Natural killer cell (primary cell): ENCODE data around the gene GNAO1. TPM values are rescaled to one million over a fixed set of nuclear protein-coding genes. Genes with fewer than 3 reads are reported as not detected.

Experiments
- ATAC-seq, 3 donors: fragments of 150-1000 bp in 2 of 3; fragments of 200-7000 bp in 1 of 3; cut with Tn5 transposase; 1 replicate in 1 of 3; 2 replicates in 2 of 3; pipeline ENCODE4 v1.10.0; 2021; ENCODE audit warnings: mild to moderate bottlenecking in 2 of 3, moderate library complexity in 2 of 3
- DNase-seq, 2 donors: peaks; one replicate each; pipeline versions ENCODE4 v3.0.0 to v3.0.0-alpha.2; 2013 to 2021; ENCODE audit warnings: mixed read lengths in 1 of 2
- H3K27ac ChIP-seq: one replicate; pipeline ENCODE4 v1.5.1; 2013; ENCODE audit warnings: mild to moderate bottlenecking, low read length
- H3K27me3 ChIP-seq: one replicate; pipeline ENCODE4 v1.6.1; 2013; ENCODE audit warnings: low read length; ENCODE audit not compliant: control insufficient read depth, insufficient read depth
- H3K36me3 ChIP-seq: one replicate; pipeline ENCODE4 v1.6.1; 2013; ENCODE audit warnings: low read length; ENCODE audit not compliant: control insufficient read depth, insufficient read depth
- H3K4me1 ChIP-seq: one replicate; pipeline ENCODE4 v1.6.1; 2013; ENCODE audit warnings: low read length; ENCODE audit not compliant: control insufficient read depth, insufficient read depth
- H3K4me3 ChIP-seq: one replicate; pipeline ENCODE4 v1.5.1; 2013; ENCODE audit warnings: low read length
- H3K9me3 ChIP-seq: one replicate; pipeline ENCODE4 v1.6.1; 2013; ENCODE audit warnings: low read length; ENCODE audit not compliant: control insufficient read depth, insufficient read depth
- H3K27ac Mint-ChIP-seq, 2 donors: one replicate each; pipeline ENCODE4 v1.8.0; 2022; ENCODE audit warnings: mild to moderate bottlenecking in 2 of 2, mixed read lengths in 2 of 2, moderate library complexity in 1 of 2
- H3K27me3 Mint-ChIP-seq, 2 donors: one replicate each; pipeline ENCODE4 v1.8.0; 2022; ENCODE audit warnings: low read depth in 2 of 2, mixed read lengths in 2 of 2
- H3K36me3 Mint-ChIP-seq: one replicate; pipeline ENCODE4 v1.8.0; 2022; ENCODE audit warnings: mixed read lengths
- H3K4me1 Mint-ChIP-seq, 2 donors: one replicate each; pipeline ENCODE4 v1.8.0; 2022; ENCODE audit warnings: mixed read lengths in 2 of 2
- H3K4me3 Mint-ChIP-seq: one replicate; pipeline ENCODE4 v1.8.0; 2022; ENCODE audit warnings: mild to moderate bottlenecking, moderate library complexity, mixed read lengths
- H3K9me3 Mint-ChIP-seq, 2 donors: one replicate each; pipeline ENCODE4 v1.8.0; 2022; ENCODE audit warnings: mixed read lengths in 2 of 2
- WGBS: methylation state at CpG from one replicate; pipeline ENCODE4 v1.1.7; 2013; ENCODE audit warnings: missing lambda C conversion rate; ENCODE audit not compliant: insufficient coverage; 5-methylcytosine and 5-hydroxymethylcytosine counted together
- intact Hi-C: fragments of 100-400 bp; cut with micrococcal nuclease; formaldehyde crosslinking; loops from one replicate; pipeline ENCODE4 v1.14.2; 2022
- total RNA-seq, 4 donors: library from RNA; stranded (reverse); fragments of 120-200 nt in 1 of 4; gene quantifications; one replicate each; pipeline versions ENCODE4 v1.2.3 to v1.2.4, GENCODE V29; 2013 to 2022
- TF ChIP-seq, protein P1 (sequence below): fragments of 200-600 bp; IDR thresholded peaks from one replicate; pipeline ENCODE4 v1.8.0; 2022; ENCODE audit warnings: antibody characterized with exemption

GNAO1 gene
- total RNA-seq, 3 donors from 2014 or later (not counting 1 experiment from before 2014, with no cell fraction given), result 0.45 to 4.6 (median 1.1) TPM

DNA sequence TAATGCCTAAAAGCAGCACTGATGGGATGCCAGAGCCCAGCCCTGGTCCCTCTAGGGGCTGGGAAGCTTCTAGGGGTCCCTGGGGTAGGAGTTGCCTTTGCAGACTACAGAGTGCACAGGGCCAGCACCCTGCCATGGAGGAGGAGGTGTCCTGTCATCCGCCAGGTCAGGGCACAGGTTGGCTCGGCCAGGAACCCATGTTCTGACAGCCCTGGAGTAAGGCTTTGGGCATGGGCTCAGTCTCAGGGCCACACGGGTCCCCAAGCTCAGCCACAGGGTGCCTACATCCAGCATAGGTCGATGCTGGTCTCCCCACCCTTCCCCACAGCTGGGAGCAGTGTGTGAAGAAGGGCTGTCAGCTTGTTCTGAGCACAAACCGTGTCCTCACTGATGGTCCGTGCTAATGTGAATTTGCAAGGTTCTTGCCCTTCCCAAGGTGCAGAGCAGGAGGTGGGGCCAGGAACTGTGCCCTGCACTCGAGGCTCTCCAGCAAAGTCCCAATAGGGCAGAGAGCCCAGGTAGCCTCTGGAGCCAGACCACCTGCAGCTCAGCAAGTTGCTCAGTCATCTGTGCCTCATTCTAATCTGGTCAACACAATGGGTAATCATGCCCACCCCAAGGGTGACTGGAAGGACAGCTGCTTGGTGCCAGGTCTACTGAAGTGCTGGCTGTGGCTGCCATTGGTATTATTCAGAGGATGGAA, 161.2 kb downstream of the GNAO1 start:
- no peaks in the 10 kb centered on the region for H3K27me3 Mint-ChIP-seq
- H3K4me1 Mint-ChIP-seq, result peaks cover 10% of the 10 kb centered on the region in 2 donors
- peaks cover 13% of the 10 kb centered on the region for H3K4me1 ChIP-seq
- H3K27me3 ChIP-seq, result no peaks in the 10 kb centered on the region
- no peak for ATAC-seq
- H3K9me3 ChIP-seq, result no peaks in the 10 kb centered on the region
- no peak overlapping the region for H3K27ac ChIP-seq
- no peaks in the 10 kb centered on the region for H3K36me3 Mint-ChIP-seq
- H3K4me3 ChIP-seq, result no peak overlapping the region
- no peak for DNase-seq
- H3K27ac Mint-ChIP-seq, result no peak overlapping the region
- TF ChIP-seq, protein P1, sequence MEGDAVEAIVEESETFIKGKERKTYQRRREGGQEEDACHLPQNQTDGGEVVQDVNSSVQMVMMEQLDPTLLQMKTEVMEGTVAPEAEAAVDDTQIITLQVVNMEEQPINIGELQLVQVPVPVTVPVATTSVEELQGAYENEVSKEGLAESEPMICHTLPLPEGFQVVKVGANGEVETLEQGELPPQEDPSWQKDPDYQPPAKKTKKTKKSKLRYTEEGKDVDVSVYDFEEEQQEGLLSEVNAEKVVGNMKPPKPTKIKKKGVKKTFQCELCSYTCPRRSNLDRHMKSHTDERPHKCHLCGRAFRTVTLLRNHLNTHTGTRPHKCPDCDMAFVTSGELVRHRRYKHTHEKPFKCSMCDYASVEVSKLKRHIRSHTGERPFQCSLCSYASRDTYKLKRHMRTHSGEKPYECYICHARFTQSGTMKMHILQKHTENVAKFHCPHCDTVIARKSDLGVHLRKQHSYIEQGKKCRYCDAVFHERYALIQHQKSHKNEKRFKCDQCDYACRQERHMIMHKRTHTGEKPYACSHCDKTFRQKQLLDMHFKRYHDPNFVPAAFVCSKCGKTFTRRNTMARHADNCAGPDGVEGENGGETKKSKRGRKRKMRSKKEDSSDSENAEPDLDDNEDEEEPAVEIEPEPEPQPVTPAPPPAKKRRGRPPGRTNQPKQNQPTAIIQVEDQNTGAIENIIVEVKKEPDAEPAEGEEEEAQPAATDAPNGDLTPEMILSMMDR, result no peak
- intact Hi-C loops, result no loop called here
- H3K9me3 Mint-ChIP-seq, result no peaks in the 10 kb centered on the region
- no peak overlapping the region for H3K4me3 Mint-ChIP-seq
- 86% methylated on average over 7 of the region's 7 CpGs for WGBS
- no peaks in the 10 kb centered on the region for H3K36me3 ChIP-seq

DNA sequence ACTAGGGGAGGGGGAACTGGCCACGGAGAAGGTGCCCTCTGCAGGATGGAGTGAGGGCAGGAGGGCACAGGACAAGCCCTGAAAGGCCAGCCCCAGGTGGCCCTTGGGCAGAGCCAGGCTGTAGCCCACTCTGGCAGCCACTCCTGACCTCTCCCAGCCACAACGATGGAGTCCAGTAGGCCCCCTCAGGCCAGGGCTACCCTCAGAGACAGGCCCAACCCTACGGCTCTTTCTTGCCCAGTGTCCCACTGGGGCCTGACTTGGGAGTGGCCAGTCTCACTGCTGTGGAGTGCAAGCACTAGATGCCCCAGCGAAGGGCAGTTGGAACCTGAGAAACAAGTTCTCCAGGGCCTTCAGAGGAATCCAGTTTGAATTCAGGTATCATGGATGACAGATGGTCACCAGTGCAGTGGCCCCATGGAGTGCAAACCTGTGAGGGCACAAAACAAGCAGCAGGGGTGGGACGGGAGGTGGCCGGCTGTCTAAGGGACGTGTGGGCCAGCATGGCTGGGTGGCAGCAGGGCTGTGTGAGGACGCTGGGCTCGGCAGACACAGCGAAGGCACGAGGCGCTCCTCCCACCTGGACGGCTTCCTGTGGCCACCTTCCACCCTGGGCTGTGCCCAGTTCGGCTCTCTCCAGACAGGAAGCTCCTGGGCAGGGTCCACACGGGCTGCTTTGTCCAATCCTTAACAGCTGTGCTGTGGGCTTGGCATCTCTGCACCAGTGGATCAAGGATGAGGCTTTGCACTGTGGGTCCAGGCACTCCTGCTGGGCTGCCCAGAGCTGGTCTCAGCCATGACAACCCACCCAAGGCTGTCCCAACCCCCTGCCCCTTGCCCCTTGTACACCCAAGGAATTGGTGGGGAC, 162.0 kb downstream of the GNAO1 start:
- intact Hi-C loops, result no loop called here
- Mint-ChIP-seq H3K4me3 (no peak overlapping the region), H3K36me3 (no peaks in the 10 kb centered on the region), H3K27ac (no peak overlapping the region), H3K27me3 (no peaks in the 10 kb centered on the region), H3K4me1 (peaks cover 10 to 13% of the 10 kb centered on the region in 2 donors), H3K9me3 (no peaks in the 10 kb centered on the region)
- ATAC-seq, result no peak
- TF ChIP-seq, protein P1, result no peak
- peaks cover 13% of the 10 kb centered on the region for H3K4me1 ChIP-seq
- H3K4me3 ChIP-seq, result no peak overlapping the region
- no peak overlapping the region for H3K27ac ChIP-seq
- no peaks in the 10 kb centered on the region for H3K27me3 ChIP-seq
- H3K9me3 ChIP-seq, result no peaks in the 10 kb centered on the region
- 90% methylated on average over 15 of the region's 15 CpGs for WGBS
- H3K36me3 ChIP-seq, result no peaks in the 10 kb centered on the region
- no peak for DNase-seq

DNA sequence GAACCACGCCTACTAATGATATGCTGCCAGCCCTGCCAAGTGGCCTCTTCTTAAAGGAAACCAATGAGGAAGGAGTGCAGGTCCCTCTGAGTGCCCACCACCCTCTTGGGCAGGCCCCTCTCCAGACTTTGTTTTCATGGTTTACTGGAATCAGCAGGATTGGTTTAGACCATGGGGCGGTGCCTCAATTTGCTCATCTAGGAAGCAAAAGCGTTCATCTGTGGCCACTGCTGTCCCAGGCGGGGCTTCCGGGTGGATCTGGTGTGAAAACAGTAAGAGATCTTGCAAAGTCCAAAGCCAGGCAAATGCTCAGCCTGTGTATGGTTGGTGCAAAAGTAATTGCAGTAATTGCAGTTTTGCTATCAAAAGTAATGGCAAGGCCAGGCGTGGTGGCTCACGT, 162.7 kb downstream of the GNAO1 start:
- intact Hi-C loops, result no loop called here
- Mint-ChIP-seq H3K4me1 (peaks cover 10 to 13% of the 10 kb centered on the region in 2 donors), H3K9me3 (no peaks in the 10 kb centered on the region), H3K27me3 (no peaks in the 10 kb centered on the region), H3K27ac (no peak overlapping the region), H3K4me3 (no peak overlapping the region), H3K36me3 (no peaks in the 10 kb centered on the region)
- Histone ChIP-seq H3K9me3 (no peaks in the 10 kb centered on the region), H3K27me3 (no peaks in the 10 kb centered on the region), H3K27ac (no peak overlapping the region), H3K36me3 (no peaks in the 10 kb centered on the region), H3K4me3 (no peak overlapping the region), H3K4me1 (peaks cover 13% of the 10 kb centered on the region)
- no peak for DNase-seq
- TF ChIP-seq, protein P1, result no peak
- WGBS, result 94% methylated on average over 7 of the region's 7 CpGs
- no peak for ATAC-seq
